HL-60 (cell line): ENCODE data around the gene CAMSAP1.

Experiments used
- GABPA ChIP-seq: IDR thresholded peaks from 2 replicates; pipeline ENCODE4 v1.6.1; 2012; ENCODE audit warnings: low read depth
- POLR2AphosphoS5 ChIP-seq: IDR thresholded peaks from 2 replicates; pipeline ENCODE4 v1.6.1; 2012; ENCODE audit warnings: low read depth
- SPI1 ChIP-seq: IDR thresholded peaks from 2 replicates; pipeline ENCODE4 v1.6.1; 2012; ENCODE audit warnings: low read depth, mild to moderate bottlenecking, borderline replicate concordance
- TF ChIP-seq, protein P1 (sequence below): IDR thresholded peaks from one replicate; pipeline ENCODE4 v1.5.1; 2011; ENCODE audit warnings: low read length, control low read depth, inconsistent platforms; ENCODE audit not compliant: insufficient read depth
- TF ChIP-seq, protein P2 (sequence below): IDR thresholded peaks from 2 replicates; pipeline ENCODE4 v1.6.1; 2012; ENCODE audit warnings: low read depth; ENCODE audit not compliant: insufficient replicate concordance

DNA sequence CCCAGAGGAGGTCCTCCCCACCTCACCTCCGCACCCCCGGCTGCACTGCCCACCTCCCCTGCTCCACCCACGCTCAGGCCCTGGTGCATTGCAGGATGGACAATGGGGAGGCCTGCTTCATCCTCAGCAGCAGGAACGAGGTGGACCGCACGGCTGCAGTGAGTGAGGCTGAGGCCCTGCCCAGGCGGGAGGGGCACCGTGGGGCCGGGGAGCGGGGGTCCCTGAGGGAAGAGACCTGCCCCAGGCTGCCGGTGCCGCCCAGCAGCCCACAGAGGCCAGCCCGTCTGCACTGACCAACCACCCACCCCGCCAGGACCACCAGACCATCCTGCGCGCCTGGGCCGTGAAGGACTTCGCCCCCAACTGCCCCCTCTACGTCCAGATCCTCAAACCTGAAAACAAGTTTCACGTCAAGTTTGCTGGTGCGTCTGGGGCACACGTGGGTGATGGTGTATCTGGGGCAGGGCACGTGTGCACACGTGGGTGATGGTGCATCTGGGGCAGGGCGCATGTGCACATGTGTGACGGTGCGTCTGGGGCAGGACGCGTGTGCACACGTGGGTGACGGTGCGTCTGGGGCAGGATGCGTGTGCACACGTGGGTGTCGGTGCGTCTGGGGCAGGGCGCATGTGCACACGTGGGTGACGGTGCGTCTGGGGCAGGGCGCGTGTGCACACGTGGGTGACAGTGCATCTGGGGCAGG, 138.7 kb downstream of the CAMSAP1 start:
- TF ChIP-seq, protein P1, sequence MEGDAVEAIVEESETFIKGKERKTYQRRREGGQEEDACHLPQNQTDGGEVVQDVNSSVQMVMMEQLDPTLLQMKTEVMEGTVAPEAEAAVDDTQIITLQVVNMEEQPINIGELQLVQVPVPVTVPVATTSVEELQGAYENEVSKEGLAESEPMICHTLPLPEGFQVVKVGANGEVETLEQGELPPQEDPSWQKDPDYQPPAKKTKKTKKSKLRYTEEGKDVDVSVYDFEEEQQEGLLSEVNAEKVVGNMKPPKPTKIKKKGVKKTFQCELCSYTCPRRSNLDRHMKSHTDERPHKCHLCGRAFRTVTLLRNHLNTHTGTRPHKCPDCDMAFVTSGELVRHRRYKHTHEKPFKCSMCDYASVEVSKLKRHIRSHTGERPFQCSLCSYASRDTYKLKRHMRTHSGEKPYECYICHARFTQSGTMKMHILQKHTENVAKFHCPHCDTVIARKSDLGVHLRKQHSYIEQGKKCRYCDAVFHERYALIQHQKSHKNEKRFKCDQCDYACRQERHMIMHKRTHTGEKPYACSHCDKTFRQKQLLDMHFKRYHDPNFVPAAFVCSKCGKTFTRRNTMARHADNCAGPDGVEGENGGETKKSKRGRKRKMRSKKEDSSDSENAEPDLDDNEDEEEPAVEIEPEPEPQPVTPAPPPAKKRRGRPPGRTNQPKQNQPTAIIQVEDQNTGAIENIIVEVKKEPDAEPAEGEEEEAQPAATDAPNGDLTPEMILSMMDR: no peak
- TF ChIP-seq POLR2AphosphoS5 (no peak), SPI1 (no peak), GABPA (no peak)
- TF ChIP-seq, protein P2, sequence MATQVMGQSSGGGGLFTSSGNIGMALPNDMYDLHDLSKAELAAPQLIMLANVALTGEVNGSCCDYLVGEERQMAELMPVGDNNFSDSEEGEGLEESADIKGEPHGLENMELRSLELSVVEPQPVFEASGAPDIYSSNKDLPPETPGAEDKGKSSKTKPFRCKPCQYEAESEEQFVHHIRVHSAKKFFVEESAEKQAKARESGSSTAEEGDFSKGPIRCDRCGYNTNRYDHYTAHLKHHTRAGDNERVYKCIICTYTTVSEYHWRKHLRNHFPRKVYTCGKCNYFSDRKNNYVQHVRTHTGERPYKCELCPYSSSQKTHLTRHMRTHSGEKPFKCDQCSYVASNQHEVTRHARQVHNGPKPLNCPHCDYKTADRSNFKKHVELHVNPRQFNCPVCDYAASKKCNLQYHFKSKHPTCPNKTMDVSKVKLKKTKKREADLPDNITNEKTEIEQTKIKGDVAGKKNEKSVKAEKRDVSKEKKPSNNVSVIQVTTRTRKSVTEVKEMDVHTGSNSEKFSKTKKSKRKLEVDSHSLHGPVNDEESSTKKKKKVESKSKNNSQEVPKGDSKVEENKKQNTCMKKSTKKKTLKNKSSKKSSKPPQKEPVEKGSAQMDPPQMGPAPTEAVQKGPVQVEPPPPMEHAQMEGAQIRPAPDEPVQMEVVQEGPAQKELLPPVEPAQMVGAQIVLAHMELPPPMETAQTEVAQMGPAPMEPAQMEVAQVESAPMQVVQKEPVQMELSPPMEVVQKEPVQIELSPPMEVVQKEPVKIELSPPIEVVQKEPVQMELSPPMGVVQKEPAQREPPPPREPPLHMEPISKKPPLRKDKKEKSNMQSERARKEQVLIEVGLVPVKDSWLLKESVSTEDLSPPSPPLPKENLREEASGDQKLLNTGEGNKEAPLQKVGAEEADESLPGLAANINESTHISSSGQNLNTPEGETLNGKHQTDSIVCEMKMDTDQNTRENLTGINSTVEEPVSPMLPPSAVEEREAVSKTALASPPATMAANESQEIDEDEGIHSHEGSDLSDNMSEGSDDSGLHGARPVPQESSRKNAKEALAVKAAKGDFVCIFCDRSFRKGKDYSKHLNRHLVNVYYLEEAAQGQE: no peak
